NCI-H2107 (cell line): Measurements from ENCODE around the gene B4GAT1.
"Not testable (repeated sequence)": the region's sequence is repeated elsewhere in the genome, so short reads cannot be mapped to it uniquely, and the experiment has no call there.

Experiments
- DNase-seq: peaks from one replicate; lab custom pipeline; 2025; lab: John Stamatoyannopoulos, UW

Gene B4GAT1

GRCh38 chr11:66363187-66363601, 15.8 kb upstream of the B4GAT1 start:
- DNase-seq: no peak

- no peak for DNase-seq
Measured at GRCh38 chr11:66362481-66363147, 15.2 kb upstream of the B4GAT1 start.

DNA sequence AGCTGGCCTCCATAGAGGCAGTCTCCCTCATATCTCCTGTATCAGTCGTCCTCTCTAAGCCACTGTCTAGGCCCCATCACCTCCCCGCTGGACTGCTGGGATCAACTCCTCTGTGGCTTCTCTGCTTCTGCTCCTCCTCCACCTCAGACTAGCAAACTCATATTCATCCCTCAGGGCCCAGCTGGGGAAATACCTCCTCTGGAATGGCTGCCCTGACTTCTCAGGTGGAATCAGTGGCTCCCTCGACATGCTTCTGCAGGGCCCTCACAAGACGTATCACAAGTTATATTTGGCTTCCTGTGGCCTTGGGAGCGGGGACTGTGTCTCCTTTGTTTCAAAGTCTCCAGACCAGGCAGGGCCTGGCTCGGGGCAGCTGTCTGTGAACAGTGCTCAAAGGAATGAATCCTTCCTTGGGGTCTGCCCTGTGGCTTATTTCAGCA, 14.1 kb upstream of the B4GAT1 start:
- no peak for DNase-seq

DNA sequence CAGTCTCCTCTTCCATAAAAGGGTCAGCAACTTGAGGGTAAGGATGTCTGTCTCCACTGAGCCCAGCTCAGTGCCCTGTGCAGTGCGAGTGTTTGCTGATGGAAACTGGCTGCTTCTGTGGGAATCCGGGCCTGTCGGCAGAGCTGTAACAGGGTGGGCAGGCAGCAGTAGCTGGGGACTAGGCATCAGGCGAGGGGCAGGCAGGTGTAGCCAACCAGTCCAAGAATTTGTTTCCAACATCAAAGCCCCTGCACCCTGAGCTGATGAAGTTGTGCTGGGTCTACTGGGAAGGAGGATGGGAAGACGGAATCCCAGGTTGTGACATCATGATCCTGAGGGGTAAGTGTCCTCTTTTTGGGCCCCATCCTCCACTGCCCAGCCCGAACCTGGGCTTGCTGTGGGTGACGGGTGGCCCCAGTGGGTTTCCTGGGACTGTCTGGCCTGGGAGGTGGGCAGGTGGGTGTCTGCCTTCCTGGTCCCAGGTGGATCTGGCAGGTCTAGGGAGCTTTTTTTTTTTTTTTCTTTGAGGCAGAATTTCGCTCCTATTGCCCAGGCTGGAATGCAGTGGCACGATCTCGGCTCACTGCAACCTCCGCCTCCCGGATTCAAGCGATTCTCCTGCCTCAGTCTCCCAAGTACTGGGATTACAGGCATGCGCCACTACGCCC, 13.1 kb upstream of the B4GAT1 start:
- DNase-seq: no peak

DNA sequence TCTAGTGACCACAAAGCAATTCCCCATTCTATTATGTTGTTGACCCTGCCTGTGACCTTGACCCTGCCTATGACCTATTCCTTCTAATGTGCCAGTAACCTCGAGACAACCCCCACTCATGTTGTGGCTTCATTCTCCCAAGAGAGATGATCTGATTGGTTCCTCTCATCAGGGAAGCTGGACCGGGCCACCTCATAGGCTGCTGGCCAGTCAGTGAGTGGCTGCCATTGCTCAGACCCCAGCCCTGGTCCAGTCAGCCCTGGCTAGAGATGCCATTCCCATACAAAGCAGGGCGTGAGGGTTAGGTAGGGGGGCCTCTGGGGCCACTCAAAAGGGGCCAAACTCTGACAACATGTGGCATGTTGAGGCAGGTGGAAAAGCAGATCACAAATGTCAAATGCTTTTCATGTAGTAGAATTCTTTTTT, 12.2 kb upstream of the B4GAT1 start:
- no peak for DNase-seq

- DNase-seq: not testable (repeated sequence)
Measured at GRCh38 chr11:66350560-66351235, 3.3 kb upstream of the B4GAT1 start.

DNA sequence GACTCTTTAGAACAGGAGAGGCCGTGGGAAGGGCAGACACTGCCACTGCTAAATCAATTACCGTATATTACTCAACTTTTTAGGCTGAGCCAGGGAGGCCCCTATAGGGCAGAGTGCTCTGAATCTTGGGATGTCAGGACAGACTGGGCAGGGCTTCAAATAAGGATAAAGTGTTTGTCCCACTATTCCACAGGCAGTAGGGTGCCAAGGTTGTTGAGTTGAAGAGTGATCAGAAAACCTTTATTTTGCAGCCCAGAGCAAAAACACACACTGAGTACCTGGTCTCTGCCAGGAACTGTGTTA, 1.6 kb upstream of the B4GAT1 start:
- DNase-seq: no peak

- DNase-seq: no peak
Measured at GRCh38 chr11:66346476-66347424, 679 bp downstream of the B4GAT1 start.

DNA sequence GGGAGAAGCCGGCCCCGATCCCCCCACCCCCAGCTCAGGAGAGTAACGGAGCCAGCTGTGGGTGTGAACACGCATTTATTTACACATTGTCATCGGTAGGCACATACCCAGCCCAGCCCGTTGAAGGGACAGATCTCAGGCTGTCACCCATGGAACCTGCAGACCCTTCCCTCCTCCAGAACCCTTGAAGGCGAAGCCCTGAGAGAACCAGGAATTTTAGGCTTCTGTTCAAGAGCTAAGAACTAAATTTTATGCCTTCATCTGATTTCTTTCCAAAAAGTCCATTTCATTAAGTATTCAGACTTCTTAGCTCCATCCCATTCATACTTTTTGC, 2.1 kb downstream of the B4GAT1 start:
- DNase-seq: no peak

DNA sequence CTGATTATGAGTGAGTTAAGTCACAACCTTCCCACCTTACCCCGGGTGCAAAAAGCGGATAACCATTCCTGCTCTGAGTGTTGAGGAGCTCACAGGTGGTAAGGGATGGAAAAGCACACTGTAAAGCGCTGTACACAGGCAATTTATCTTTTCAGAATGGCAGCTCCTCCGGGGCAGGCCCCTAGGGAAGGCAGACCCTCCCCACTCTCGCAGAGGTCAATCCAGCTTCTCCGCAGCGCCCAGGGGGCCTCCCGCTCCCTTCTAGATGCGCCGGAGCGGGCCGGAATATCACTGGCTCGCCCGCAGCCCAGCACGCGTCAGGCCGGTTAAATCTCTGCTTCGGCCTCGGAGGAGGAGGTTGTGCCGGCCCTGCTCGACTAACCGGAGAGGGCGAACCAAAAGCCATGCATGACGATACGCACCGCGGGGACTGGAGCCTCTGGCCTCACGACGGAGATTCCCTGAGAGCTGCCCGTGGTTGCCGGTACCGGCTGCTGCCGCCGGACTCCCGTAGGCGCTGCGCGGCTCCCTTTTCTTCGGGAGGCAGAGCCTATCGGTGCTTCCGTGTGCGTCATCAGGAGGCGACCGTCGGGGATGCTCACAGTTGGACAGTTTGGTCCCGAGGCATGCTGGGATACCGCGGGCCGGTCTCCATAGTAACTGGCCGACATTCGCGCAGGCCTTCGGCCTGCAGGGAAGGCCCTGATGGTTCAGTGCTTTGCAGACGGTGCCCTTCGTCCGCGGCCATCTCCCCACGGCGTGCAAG, 2.7 kb downstream of the B4GAT1 start, which contains the start of gene BRMS1:
BRMS1 (minus strand) TSS at position 555 of the 766 bp plus-strand sequence. CDS start 2,870 bp downstream, outside the sequence.
- peak; percentile 94 for DNase-seq

DNA sequence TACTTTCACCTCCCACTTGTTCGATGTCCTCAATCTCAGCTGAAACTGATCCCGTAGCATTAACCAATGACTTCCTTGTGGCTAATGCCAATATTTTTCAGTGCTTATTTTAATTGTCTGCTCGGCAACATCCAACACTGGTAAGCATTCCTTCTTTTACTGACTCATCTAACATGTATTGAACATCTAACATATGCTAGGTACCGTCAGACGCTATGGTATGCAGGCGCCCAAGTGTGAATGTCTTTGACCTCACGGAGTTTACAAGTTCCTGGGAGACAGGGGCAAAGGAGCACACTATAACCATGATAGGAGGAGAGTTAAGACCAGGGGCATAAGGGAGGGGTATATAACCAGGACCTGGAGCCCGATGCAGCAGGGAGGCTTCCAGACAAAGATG, 4.3 kb downstream of the B4GAT1 start:
- no peak for DNase-seq

- DNase-seq: no peak
Measured at GRCh38 chr11:66341502-66342126, 5.8 kb downstream of the B4GAT1 start.

DNA sequence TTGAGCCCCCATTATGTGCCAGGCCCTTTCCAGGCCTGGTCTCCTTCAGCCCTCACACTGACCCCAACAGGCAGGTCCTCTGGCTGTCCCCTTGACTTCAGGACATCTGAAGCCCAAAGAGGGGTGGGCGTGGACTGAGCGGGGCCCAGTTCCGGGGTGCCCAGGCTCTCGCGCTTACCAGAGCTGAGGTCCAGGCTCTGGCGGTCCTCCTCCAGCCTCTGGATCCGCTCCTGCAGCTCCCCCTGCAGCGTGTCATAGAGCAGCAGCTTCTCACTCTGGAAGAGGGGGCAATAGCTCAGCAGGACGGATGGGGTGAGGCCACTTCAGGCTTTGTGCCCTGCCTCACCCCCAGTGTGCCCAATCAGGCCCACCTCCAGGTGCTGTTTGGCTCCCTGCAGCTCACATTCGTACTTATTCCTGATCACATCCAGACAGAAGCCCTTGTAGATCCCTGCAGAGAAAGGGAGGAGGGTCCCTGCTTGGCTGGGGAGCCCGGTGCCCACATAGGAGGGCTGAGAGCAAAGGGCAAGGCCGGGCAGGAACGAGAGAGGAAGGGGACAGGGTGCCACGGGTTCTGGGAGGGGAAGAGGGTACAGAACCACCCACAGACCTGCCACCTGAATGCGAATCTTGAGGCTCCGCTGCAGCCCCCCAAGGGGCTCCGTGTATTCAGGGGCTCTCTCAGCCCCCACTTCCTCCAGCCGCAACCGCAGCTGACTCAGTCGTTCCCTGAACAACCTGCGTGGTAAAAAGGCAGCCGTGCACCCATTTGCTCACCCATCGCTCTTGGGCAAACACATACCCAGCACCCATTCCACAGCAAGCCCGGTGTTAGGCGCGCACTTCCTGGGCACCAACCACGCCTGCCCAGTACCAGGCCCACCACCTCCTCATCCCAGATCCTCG, 6.6 kb downstream of the B4GAT1 start:
- DNase-seq: no peak

GRCh38 chr11:66339686-66340483, 7.5 kb downstream of the B4GAT1 start:
- DNase-seq: no peak

DNA sequence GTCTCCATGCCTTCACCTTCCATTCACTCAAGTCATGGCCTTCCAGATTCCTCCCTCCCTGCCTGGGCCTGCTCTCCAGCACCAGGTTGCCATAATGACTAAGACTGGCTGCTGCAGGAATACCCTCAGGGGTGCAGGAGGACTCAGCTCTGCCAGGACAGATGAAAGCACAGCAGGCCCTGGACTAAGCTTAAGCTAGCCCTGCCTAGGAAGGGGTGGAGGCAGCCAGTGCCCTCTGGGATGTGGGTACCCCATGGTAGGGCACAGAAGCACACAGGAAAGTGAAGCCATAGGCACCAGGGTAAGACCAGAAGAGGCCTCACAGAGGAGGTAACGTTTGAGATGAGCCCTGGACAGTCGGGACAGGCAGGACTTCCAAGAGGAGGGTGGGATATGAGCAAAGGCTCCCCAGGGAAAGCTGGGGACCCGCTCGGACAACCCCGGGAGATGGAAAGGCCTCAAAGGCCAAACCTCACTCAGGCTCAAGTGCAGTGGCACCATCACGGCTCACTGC, 8.2 kb downstream of the B4GAT1 start:
- DNase-seq: no peak

DNA sequence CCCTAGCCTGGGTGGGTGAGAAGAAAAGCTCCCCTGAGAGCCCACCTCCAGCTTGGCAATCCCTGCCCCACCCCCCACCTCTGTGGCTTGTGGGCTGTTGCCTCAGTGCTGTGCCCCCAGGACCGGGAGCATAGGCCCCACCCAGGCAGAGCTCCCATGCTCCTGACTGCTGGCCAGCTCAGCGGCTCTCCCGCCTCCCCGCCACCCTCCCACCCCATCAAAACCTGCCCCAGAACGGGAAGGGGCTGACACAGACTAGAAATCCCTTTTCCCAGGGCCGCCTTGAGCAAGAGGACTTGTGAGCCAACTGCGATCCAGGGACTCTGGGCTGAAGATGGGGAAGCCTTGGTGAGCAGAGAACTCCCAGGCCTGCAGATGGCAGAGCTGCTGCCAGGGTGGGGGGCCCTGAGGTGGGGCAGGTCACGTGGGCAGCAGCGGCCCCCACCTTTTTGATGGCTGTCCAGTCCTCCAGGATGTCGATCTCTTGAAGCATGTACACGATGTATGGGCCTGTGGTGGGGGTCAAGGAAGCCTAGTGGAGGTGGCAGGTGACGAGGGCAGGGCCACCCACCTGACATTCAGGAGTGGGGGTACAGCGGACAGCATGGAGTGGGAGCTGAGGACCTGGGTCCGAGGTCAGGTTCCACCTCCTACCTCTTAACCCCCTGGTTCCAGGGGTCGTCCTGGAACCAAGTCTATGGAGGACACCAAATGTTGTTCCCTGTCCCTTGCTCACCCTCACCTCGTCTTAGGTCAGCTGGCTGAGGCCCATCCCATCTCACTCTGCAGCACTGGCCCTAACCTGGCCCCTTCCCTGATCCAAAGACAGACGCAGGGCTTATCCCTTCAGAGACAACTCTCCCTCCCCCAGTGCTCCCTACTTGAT, 8.9 kb downstream of the B4GAT1 start:
- DNase-seq: no peak

GRCh38 chr11:66337103-66337899, 10.1 kb downstream of the B4GAT1 start:
- DNase-seq: no peak
